K562 (cell line): ENCODE results near the gene SEMA4G. TPM values are rescaled to one million over a fixed set of nuclear protein-coding genes. Genes with fewer than 3 reads are reported as not detected.

Source experiments
- ATAC-seq: fragments of 200-7000 bp; cut with Tn5 transposase; 3 replicates; pipeline ENCODE4 v1.9.1; 2020; ENCODE audit warnings: moderate library complexity
- BruUV-seq: library from RNA; stranded (reverse); fragments of 400-500 nt; replicated peaks from 2 replicates; lab custom pipeline; 2021; lab: Mats Ljungman, UMichigan
- CTCF ChIA-PET: fragments of 300-600 bp; formaldehyde crosslinking; extraction: SDS; loops from one replicate; lab custom pipeline; 2021; ENCODE audit warnings: low intra/inter-chr PET ratio; lab: Yijun Ruan, JAX
- POLR2A ChIA-PET: fragments of 300-600, 350-650 bp; sonication (Branson Sonifier 250); formaldehyde crosslinking; extraction: SDS; loops from one replicate; lab custom pipeline; 2021; ENCODE audit warnings: antibody characterized with exemption, inconsistent platforms; lab: Yijun Ruan, JAX
- DNase-seq, 4 experiments: peaks; one replicate each; pipeline versions ENCODE4 v3.0.0 to v3.0.0-alpha.2; 2011 to 2018; ENCODE audit warnings: low spot score in 3 of 4, mixed read lengths in 3 of 4; ENCODE audit errors: extremely low read depth in 1 of 4
- FAIRE-seq: peaks from 2 replicates; lab custom pipeline; 2011; peaks lifted over from hg19 to GRCh38; lab: Jason Lieb, UNC
- H2AFZ ChIP-seq: 2 replicates; pipeline ENCODE4 v1.6.0; 2011; ENCODE audit warnings: low read depth, low read length, control low read depth, inconsistent platforms
- H3K27ac ChIP-seq: fragments of 200-600 bp; 3 replicates; pipeline ENCODE4 v1.8.0; 2011; ENCODE audit warnings: low read depth, mild to moderate bottlenecking, control low read depth, inconsistent platforms, low read length, moderate library complexity, mixed read lengths; ENCODE audit errors: extremely low read depth
- H3K27me3 ChIP-seq, 2 experiments: fragments of 300-600 bp in 1 of 2; 2 replicates in 1 of 2; 3 replicates in 1 of 2; pipeline versions ENCODE4 v1.6.0 to v1.8.0; 2011; ENCODE audit warnings: inconsistent platforms in 2 of 2, low read length in 2 of 2, mild to moderate bottlenecking in 1 of 2, mixed read lengths in 1 of 2, moderate library complexity in 1 of 2; ENCODE audit not compliant: control insufficient read depth in 2 of 2, insufficient read depth in 2 of 2
- H3K36me3 ChIP-seq: fragments of 300-600 bp; 3 replicates; pipeline ENCODE4 v1.8.0; 2011; ENCODE audit warnings: mild to moderate bottlenecking, low read length, inconsistent platforms; ENCODE audit not compliant: control insufficient read depth, insufficient read depth
- H3K4me1 ChIP-seq, 2 experiments: fragments of 200-600 bp in 1 of 2; replicated peaks in 1 of 2; 2 replicates in 1 of 2; 3 replicates in 1 of 2; pipeline versions ENCODE4 v1.5.1 to v1.8.0; 2011; ENCODE audit warnings: inconsistent platforms in 2 of 2, low read length in 2 of 2, mild to moderate bottlenecking in 1 of 2, mixed read lengths in 1 of 2, moderate library complexity in 1 of 2; ENCODE audit not compliant: control insufficient read depth in 2 of 2, insufficient read depth in 2 of 2
- H3K4me2 ChIP-seq: 2 replicates; pipeline ENCODE4 v1.6.1; 2011; ENCODE audit warnings: low read length, control low read depth, inconsistent platforms, mixed read lengths; ENCODE audit not compliant: insufficient read depth
- H3K4me3 ChIP-seq: fragments of 200-600 bp; sonication (generic), shearing (Covaris generic); 2 replicates; pipeline ENCODE4 v1.5.1; 2016; ENCODE audit warnings: control low read depth, inconsistent platforms
- H3K79me2 ChIP-seq: fragments of 200-600 bp; 3 replicates; pipeline ENCODE4 v1.8.0; 2011; ENCODE audit warnings: low read length, inconsistent platforms; ENCODE audit not compliant: control insufficient read depth, insufficient read depth
- H3K9ac ChIP-seq, 2 experiments: 2 replicates each; pipeline versions ENCODE4 v1.6.0 to v1.6.1; 2011; ENCODE audit warnings: low read depth in 2 of 2, low read length in 2 of 2, control low read depth in 1 of 2, inconsistent platforms in 1 of 2, mild to moderate bottlenecking in 1 of 2, mixed read lengths in 1 of 2; ENCODE audit not compliant: insufficient read depth in 1 of 2
- H3K9me1 ChIP-seq: one replicate; pipeline ENCODE4 v1.6.0; 2011; ENCODE audit warnings: inconsistent platforms, mild to moderate bottlenecking, low read length, moderate library complexity; ENCODE audit not compliant: control insufficient read depth, insufficient read depth
- H3K9me3 ChIP-seq: replicated peaks from 2 replicates; pipeline ENCODE4 v1.5.1; 2011; ENCODE audit warnings: low read depth, low read length, inconsistent platforms; ENCODE audit not compliant: control insufficient read depth, insufficient read depth
- H4K20me1 ChIP-seq: replicated peaks from 2 replicates; pipeline ENCODE4 v1.6.1; 2011; ENCODE audit warnings: low read length, inconsistent platforms, mixed read lengths; ENCODE audit not compliant: control insufficient read depth, insufficient read depth
- CHD4 ChIP-seq: fragments of 200-600 bp; sonication (generic); IDR thresholded peaks from 3 replicates; pipeline ENCODE4 v1.6.1; 2012; ENCODE audit warnings: low read depth, mild to moderate bottlenecking, mixed read lengths, low read length, inconsistent platforms; ENCODE audit not compliant: insufficient read depth, insufficient replicate concordance, poor library complexity, severe bottlenecking
- SMC3 ChIP-seq: conservative IDR thresholded peaks from 2 replicates; pipeline ENCODE4 v1.6.1; 2011; ENCODE audit warnings: low read depth, low read length, improper control_type of control experiment; ENCODE audit not compliant: insufficient read depth
- SOX6 ChIP-seq: fragments of 450-650 bp; IDR thresholded peaks from 2 replicates; pipeline ENCODE4 v1.6.1; 2014; ENCODE audit warnings: mild to moderate bottlenecking
- WGBS: fragments of 100-300 bp; shearing (Covaris generic); methylation state at CpG from one replicate; pipeline ENCODE4 v1.1.6; 2016; ENCODE audit warnings: low coverage, mixed read lengths; ENCODE audit not compliant: insufficient coverage; ENCODE audit errors: missing lambda C conversion rate; 5-methylcytosine and 5-hydroxymethylcytosine counted together
- in situ Hi-C: fragments of 300-500 bp; cut with MboI; formaldehyde crosslinking; loops from 4 replicates; pipeline ENCODE4 v1.15.0; 2018; ENCODE audit warnings: inconsistent platforms, mixed read lengths
- intact Hi-C: fragments of 100-400 bp; cut with micrococcal nuclease; formaldehyde crosslinking; loops from 2 replicates; pipeline ENCODE4 v1.14.2; 2022
- polyA plus RNA-seq, 8 experiments: library from polyadenylated mRNA; depleted of rRNA in 4 of 8; stranded (reverse) in 5 of 8; unstranded in 3 of 8; fragments of >200 nt; fragmentation: Nextera tagmentation in 2 of 8; fragmentation: Illumina TruSeq in 1 of 8; extraction: Ambion mirVana in 2 of 8; extraction: Trizol in 1 of 8; gene quantifications; 2 replicates each; pipeline versions ENCODE4 v1.2.1 to v1.2.3, GENCODE V29; 2011 to 2014; ENCODE audit warnings: inconsistent platforms in 1 of 8, missing spikeins in 1 of 8
- total RNA-seq, 7 experiments: library from RNA; depleted of rRNA in 6 of 7; stranded (reverse); fragments of >200 nt in 6 of 7; fragmentation: Illumina TruSeq in 2 of 7; extraction: Trizol in 2 of 7; gene quantifications; 2 replicates each; pipeline versions ENCODE4 v1.2.1 to v1.2.3, GENCODE V29; 2011 to 2021; ENCODE audit warnings: low replicate concordance in 1 of 7

SEMA4G gene
- total and polyA plus RNA-seq, 9 of the 15 experiments (the other 6 are each of a cell fraction or from before 2014, with no cell fraction given), result 0.40 to 7.8 (median 1.8) TPM

- ChIA-PET CTCF (no interaction called here), POLR2A (interaction anchor here (0.8 kb wide), 1 partner anchor 399 kb away, joined by 3 read pairs; no protein-coding TSS in a partner anchor)
- Histone ChIP-seq H3K4me3 (no peak overlapping the region), H3K79me2 (no peaks in the 10 kb centered on the region), H4K20me1 (no peaks in the 10 kb centered on the region), H3K9ac (no peak overlapping the region), H3K27me3 (no peaks in the 10 kb centered on the region), H3K9me3 (no peaks in the 10 kb centered on the region), H3K4me1 (peaks cover 2 to 6% of the 10 kb centered on the region in 2 experiments; a peak in 3 of 5 replicates), H3K27ac (no peak overlapping the region), H3K4me2 (no peak overlapping the region), H2AFZ (no peak overlapping the region), H3K9me1 (no peaks in the 10 kb centered on the region), H3K36me3 (peaks cover 44% of the 10 kb centered on the region; the same call in 1 of the 3 replicates)
- 80% methylated on average over 4 of the region's 4 CpGs for WGBS
- ATAC-seq, result no peak
- in situ Hi-C loops, result no loop called here
- intact Hi-C loops, result no loop called here
- no peak for FAIRE-seq
- no peak for TF ChIP-seq SOX6
- DNase-seq, result no peak
- BruUV-seq, result no TSS peak
These were observed 6.8 kb upstream of the SEMA4G start for GRCh38 chr10:100962351-100963080.

- POLR2A ChIA-PET, result no interaction called here
- no TSS peak for BruUV-seq
- H3K36me3 ChIP-seq, result peaks cover 39% of the 10 kb centered on the region; the same call in 1 of the 3 replicates
- in situ Hi-C loops, result no loop called here
- no peak for ATAC-seq
- no peak overlapping the region for H3K4me2 ChIP-seq
- no peaks in the 10 kb centered on the region for H3K9me1 ChIP-seq
- H2AFZ ChIP-seq, result no peak overlapping the region
- H4K20me1 ChIP-seq, result no peaks in the 10 kb centered on the region
- H3K9ac ChIP-seq, result no peak overlapping the region
- no peaks in the 10 kb centered on the region for H3K9me3 ChIP-seq
- no peak for DNase-seq
- TF ChIP-seq CHD4 (no peak), SMC3 (no peak)
- H3K27ac ChIP-seq, result no peak overlapping the region
- FAIRE-seq, result no peak
- no peak overlapping the region for H3K4me3 ChIP-seq
- peaks cover 4 to 12% of the 10 kb centered on the region in 2 experiments for H3K4me1 ChIP-seq
- CTCF ChIA-PET, result no interaction called here
- 100% methylated on average over 1 of the region's 1 CpG for WGBS
- intact Hi-C loops, result no loop called here
- no peaks in the 10 kb centered on the region for H3K79me2 ChIP-seq
- no peaks in the 10 kb centered on the region for H3K27me3 ChIP-seq
These were observed 5.5 kb upstream of the SEMA4G start for GRCh38 chr10:100963826-100964225.
